HG03439 (cell line): ENCODE results near the gene CAV1.
"Not testable (repeated sequence)": the region's sequence is repeated elsewhere in the genome, so short reads cannot be mapped to it uniquely, and the experiment has no call there.

Experiments used
- ATAC-seq: cut with Tn5 transposase; IDR thresholded peaks from one replicate; pipeline ENCODE4 v1.9.1; 2021; ENCODE audit warnings: mild to moderate bottlenecking, moderate library complexity; ENCODE audit not compliant: unreplicated experiment

CAV1 gene

GRCh38 chr7:116524609-116525297 lies at the start of gene CAV1:
CAV1 (plus strand) TSS chr7:116525036; CDS start chr7:116525063, 27 bp downstream.
- no peak for ATAC-seq

GRCh38 chr7:116477625-116478024 lies 47.2 kb upstream of the CAV1 start:
- no peak for ATAC-seq

GRCh38 chr7:116478834-116479233 lies 46.0 kb upstream of the CAV1 start:
- ATAC-seq, result no peak

GRCh38 chr7:116483271-116483942 lies 41.4 kb upstream of the CAV1 start:
- no peak for ATAC-seq

GRCh38 chr7:116484389-116484788 lies 40.4 kb upstream of the CAV1 start:
- ATAC-seq, result not testable (repeated sequence)

GRCh38 chr7:116487907-116488521 lies 36.8 kb upstream of the CAV1 start:
- ATAC-seq, result no peak

- ATAC-seq, result no peak
Observed at GRCh38 chr7:116490351-116490750, 34.5 kb upstream of the CAV1 start.

- ATAC-seq, result no peak
Observed at GRCh38 chr7:116491887-116492653, 32.8 kb upstream of the CAV1 start.

GRCh38 chr7:116492654-116493109 lies 32.2 kb upstream of the CAV1 start:
- no peak for ATAC-seq

GRCh38 chr7:116493449-116493848 lies 31.4 kb upstream of the CAV1 start:
- no peak for ATAC-seq

- no peak for ATAC-seq
Observed at GRCh38 chr7:116494472-116494871, 30.4 kb upstream of the CAV1 start.

GRCh38 chr7:116495736-116496135 lies 29.1 kb upstream of the CAV1 start:
- ATAC-seq, result no peak

GRCh38 chr7:116496653-116497052 lies 28.2 kb upstream of the CAV1 start:
- ATAC-seq, result no peak

GRCh38 chr7:116497708-116498107 lies 27.1 kb upstream of the CAV1 start:
- no peak for ATAC-seq

GRCh38 chr7:116499168-116500077 lies 25.4 kb upstream of the CAV1 start, which contains the start of gene CAV2:
CAV2 (plus strand) TSS chr7:116499738; CDS start chr7:116499782, 44 bp downstream.
- peak; percentile 51 for ATAC-seq

- no peak for ATAC-seq
Observed at GRCh38 chr7:116500078-116500853, 24.6 kb upstream of the CAV1 start.

- ATAC-seq, result no peak
Observed at GRCh38 chr7:116501425-116502167, 23.2 kb upstream of the CAV1 start.

GRCh38 chr7:116502201-116503096 lies 22.4 kb upstream of the CAV1 start:
- no peak for ATAC-seq
